Neural cell (in vitro differentiated cells): Measurements from ENCODE around the gene PLCL1. TPM values are rescaled to one million over a fixed set of nuclear protein-coding genes. Genes with fewer than 3 reads are reported as not detected.
A peak's percentile ranks its signal among the peaks of the same experiment; 100 is the strongest.

ENCODE experiments used
- H2AFZ ChIP-seq: fragments of 200-600, 300-800 bp; sonication (generic), shearing (Covaris generic); 2 replicates; pipeline ENCODE4 v1.6.0; 2014; ENCODE audit warnings: low read depth, mild to moderate bottlenecking, antibody characterized with exemption, low read length, moderate library complexity
- H3F3A ChIP-seq: fragments of 200-600 bp; shearing (Covaris generic); 2 replicates; pipeline ENCODE4 v1.6.1; 2016; ENCODE audit warnings: mild to moderate bottlenecking, moderate library complexity, mixed read lengths, antibody characterized with exemption, low read length; ENCODE audit not compliant: insufficient read depth, poor library complexity, severe bottlenecking
- H3K27ac ChIP-seq: fragments of 200-600, 300-800 bp; sonication (generic), shearing (Covaris generic); 2 replicates; pipeline ENCODE4 v1.5.1; 2014; ENCODE audit warnings: mild to moderate bottlenecking, low read length, moderate library complexity
- H3K27me3 ChIP-seq: fragments of 300-800, 200-600 bp; sonication (generic), shearing (Covaris generic); 2 replicates; pipeline ENCODE4 v1.6.0; 2014; ENCODE audit warnings: mild to moderate bottlenecking, low read depth, low read length, moderate library complexity; ENCODE audit not compliant: insufficient read depth
- H3K36me3 ChIP-seq: fragments of 300-800, 200-600 bp; sonication (generic), shearing (Covaris generic); 2 replicates; pipeline ENCODE4 v1.5.1; 2014; ENCODE audit warnings: mild to moderate bottlenecking, antibody characterized with exemption, low read length, moderate library complexity; ENCODE audit not compliant: insufficient read depth
- H3K4me2 ChIP-seq: fragments of 300-800, 200-600 bp; sonication (generic), shearing (Covaris generic); 2 replicates; pipeline ENCODE4 v1.6.0; 2014; ENCODE audit warnings: mild to moderate bottlenecking, low read length
- H3K4me3 ChIP-seq: fragments of 300-800, 200-600 bp; sonication (generic), shearing (Covaris generic); 2 replicates; pipeline ENCODE4 v1.5.1; 2014; ENCODE audit warnings: mild to moderate bottlenecking, low read length, moderate library complexity
- H3K79me2 ChIP-seq: fragments of 200-600 bp; shearing (Covaris generic); replicated peaks from 2 replicates; pipeline ENCODE4 v1.6.0; 2014; ENCODE audit warnings: mild to moderate bottlenecking, low read length, moderate library complexity; ENCODE audit not compliant: insufficient read depth
- H3K9ac ChIP-seq: fragments of 300-800, 200-600 bp; sonication (generic), shearing (Covaris generic); 2 replicates; pipeline ENCODE4 v1.6.1; 2016; ENCODE audit warnings: mild to moderate bottlenecking, low read length, mixed read lengths
- H3K9me2 ChIP-seq: fragments of 200-600 bp; shearing (Covaris generic); 2 replicates; pipeline ENCODE4 v1.6.1; 2016; ENCODE audit warnings: mild to moderate bottlenecking, low read length, mixed read lengths; ENCODE audit not compliant: insufficient read depth
- H3K9me3 ChIP-seq: fragments of 200-600, 300-800 bp; sonication (generic), shearing (Covaris generic); 2 replicates; pipeline ENCODE4 v1.6.1; 2016; ENCODE audit warnings: mild to moderate bottlenecking, mixed run types, low read length, moderate library complexity, mixed read lengths
- H4K20me1 ChIP-seq: fragments of 200-600 bp; shearing (Covaris generic); 2 replicates; pipeline ENCODE4 v1.6.1; 2016; ENCODE audit warnings: mild to moderate bottlenecking, mixed run types; ENCODE audit not compliant: insufficient read depth
- EP300 ChIP-seq: fragments of 450-650 bp; conservative IDR thresholded peaks from 2 replicates; pipeline ENCODE4 v1.6.1; 2014; ENCODE audit warnings: antibody characterized with exemption, mild to moderate bottlenecking, moderate library complexity; ENCODE audit not compliant: poor library complexity, severe bottlenecking
- EZH2 ChIP-seq: fragments of 200-600, 300-800 bp; shearing (Covaris generic), sonication (generic); IDR thresholded peaks from 2 replicates; pipeline ENCODE4 v1.6.1; 2014; ENCODE audit warnings: antibody characterized with exemption, low read length, borderline replicate concordance, mild to moderate bottlenecking; ENCODE audit not compliant: insufficient read depth, poor library complexity, severe bottlenecking
- MXI1 ChIP-seq: fragments of 450-650 bp; conservative IDR thresholded peaks from 2 replicates; pipeline ENCODE4 v1.6.1; 2014; ENCODE audit warnings: antibody characterized with exemption, mild to moderate bottlenecking; ENCODE audit not compliant: poor library complexity, severe bottlenecking
- POLR2AphosphoS5 ChIP-seq: IDR thresholded peaks from 2 replicates; pipeline ENCODE4 v1.6.1; 2012
- RAD21 ChIP-seq: fragments of 450-650 bp; conservative IDR thresholded peaks from 2 replicates; pipeline ENCODE4 v1.6.1; 2014; ENCODE audit warnings: antibody characterized with exemption, mild to moderate bottlenecking, moderate library complexity
- SMC3 ChIP-seq: fragments of 450-650 bp; conservative IDR thresholded peaks from 2 replicates; pipeline ENCODE4 v1.6.1; 2014; ENCODE audit warnings: antibody characterized with exemption, mild to moderate bottlenecking, moderate library complexity; ENCODE audit not compliant: poor library complexity
- TAF1 ChIP-seq: IDR thresholded peaks from 2 replicates; pipeline ENCODE4 v1.6.1; 2012; ENCODE audit warnings: low read depth
- polyA plus RNA-seq: library from polyadenylated mRNA; depleted of rRNA; stranded (reverse); fragments of >200 nt; gene quantifications from 2 replicates; pipeline ENCODE4 v1.2.3, GENCODE V29; 2014
- TF ChIP-seq, protein P1 (sequence below): fragments of 450-650 bp; IDR thresholded peaks from 2 replicates; pipeline ENCODE4 v1.5.1; 2014; ENCODE audit warnings: antibody characterized with exemption, mild to moderate bottlenecking, moderate library complexity; ENCODE audit not compliant: poor library complexity, severe bottlenecking
- TF ChIP-seq, protein P2 (sequence below): IDR thresholded peaks from 2 replicates; pipeline ENCODE4 v1.6.1; 2012; ENCODE audit warnings: borderline replicate concordance

The PLCL1 gene
- polyA plus RNA-seq, 1 donor from 2014 or later = 6.8 TPM

DNA sequence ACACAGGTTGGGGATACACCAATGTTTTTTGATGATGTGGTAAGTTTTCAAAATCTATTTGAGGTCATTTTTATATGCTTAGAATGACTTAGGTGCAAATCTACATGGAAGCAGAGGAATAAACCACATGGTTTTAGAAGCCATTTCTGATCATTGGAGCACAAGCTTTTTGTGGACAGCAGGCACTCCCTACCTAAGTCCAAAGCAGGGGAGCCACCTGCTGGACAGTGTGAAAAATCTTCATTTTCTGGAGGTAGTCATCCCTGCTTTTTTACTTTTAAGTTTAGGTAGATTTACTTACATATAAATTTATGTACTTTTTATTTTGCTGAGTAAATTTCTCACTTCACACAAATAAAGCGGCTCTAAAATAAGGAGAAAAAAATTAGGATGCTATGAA lies 323.2 kb downstream of the PLCL1 start:
- TF ChIP-seq, protein P1, sequence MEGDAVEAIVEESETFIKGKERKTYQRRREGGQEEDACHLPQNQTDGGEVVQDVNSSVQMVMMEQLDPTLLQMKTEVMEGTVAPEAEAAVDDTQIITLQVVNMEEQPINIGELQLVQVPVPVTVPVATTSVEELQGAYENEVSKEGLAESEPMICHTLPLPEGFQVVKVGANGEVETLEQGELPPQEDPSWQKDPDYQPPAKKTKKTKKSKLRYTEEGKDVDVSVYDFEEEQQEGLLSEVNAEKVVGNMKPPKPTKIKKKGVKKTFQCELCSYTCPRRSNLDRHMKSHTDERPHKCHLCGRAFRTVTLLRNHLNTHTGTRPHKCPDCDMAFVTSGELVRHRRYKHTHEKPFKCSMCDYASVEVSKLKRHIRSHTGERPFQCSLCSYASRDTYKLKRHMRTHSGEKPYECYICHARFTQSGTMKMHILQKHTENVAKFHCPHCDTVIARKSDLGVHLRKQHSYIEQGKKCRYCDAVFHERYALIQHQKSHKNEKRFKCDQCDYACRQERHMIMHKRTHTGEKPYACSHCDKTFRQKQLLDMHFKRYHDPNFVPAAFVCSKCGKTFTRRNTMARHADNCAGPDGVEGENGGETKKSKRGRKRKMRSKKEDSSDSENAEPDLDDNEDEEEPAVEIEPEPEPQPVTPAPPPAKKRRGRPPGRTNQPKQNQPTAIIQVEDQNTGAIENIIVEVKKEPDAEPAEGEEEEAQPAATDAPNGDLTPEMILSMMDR = peak; percentile 56
- TF ChIP-seq SMC3 (peak; percentile 74), TAF1 (no peak), RAD21 (peak; percentile 65), MXI1 (no peak), EZH2 (no peak), EP300 (no peak)
- Histone ChIP-seq H3K36me3 (no peaks in the 10 kb centered on the region), H3K27me3 (no peaks in the 10 kb centered on the region), H3K9ac (no peak overlapping the region), H2AFZ (no peak overlapping the region), H3K9me3 (no peaks in the 10 kb centered on the region), H3K79me2 (no peaks in the 10 kb centered on the region), H3F3A (no peaks in the 10 kb centered on the region), H3K4me3 (no peak overlapping the region), H3K4me2 (no peak overlapping the region), H3K9me2 (no peaks in the 10 kb centered on the region), H4K20me1 (no peaks in the 10 kb centered on the region), H3K27ac (no peak overlapping the region)

DNA sequence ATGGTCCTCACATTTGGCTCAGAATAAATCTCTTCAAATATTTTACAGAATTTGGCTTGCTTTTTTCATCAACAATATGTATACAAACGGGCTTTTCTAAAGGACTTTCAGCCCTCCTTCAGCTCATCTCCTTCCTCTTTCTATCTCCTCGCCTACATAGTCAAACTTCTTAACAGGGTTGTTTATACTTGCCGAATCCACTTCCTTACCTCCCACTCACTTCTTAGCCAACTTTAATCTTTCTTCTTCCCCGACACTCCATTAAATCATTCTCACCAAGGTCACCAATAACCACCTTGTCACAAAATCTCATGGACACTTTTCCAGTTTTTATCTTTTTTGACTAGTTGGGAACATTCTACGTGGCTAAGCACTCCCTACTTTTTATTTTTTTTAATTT lies 325.2 kb downstream of the PLCL1 start:
- no peaks in the 10 kb centered on the region for H3K9me2 ChIP-seq
- no peak overlapping the region for H3K27ac ChIP-seq
- no peaks in the 10 kb centered on the region for H4K20me1 ChIP-seq
- H3K4me3 ChIP-seq = no peak overlapping the region
- H3K9me3 ChIP-seq = no peaks in the 10 kb centered on the region
- no peak overlapping the region for H3K4me2 ChIP-seq
- no peak overlapping the region for H2AFZ ChIP-seq
- H3K9ac ChIP-seq = no peak overlapping the region
- no peaks in the 10 kb centered on the region for H3K36me3 ChIP-seq
- H3K27me3 ChIP-seq = no peaks in the 10 kb centered on the region
- TF ChIP-seq EP300 (no peak), MXI1 (no peak), TAF1 (no peak), RAD21 (no peak), EZH2 (no peak), POLR2AphosphoS5 (no peak)
- TF ChIP-seq, protein P1 = no peak
- H3F3A ChIP-seq = no peaks in the 10 kb centered on the region
- H3K79me2 ChIP-seq = no peaks in the 10 kb centered on the region

DNA sequence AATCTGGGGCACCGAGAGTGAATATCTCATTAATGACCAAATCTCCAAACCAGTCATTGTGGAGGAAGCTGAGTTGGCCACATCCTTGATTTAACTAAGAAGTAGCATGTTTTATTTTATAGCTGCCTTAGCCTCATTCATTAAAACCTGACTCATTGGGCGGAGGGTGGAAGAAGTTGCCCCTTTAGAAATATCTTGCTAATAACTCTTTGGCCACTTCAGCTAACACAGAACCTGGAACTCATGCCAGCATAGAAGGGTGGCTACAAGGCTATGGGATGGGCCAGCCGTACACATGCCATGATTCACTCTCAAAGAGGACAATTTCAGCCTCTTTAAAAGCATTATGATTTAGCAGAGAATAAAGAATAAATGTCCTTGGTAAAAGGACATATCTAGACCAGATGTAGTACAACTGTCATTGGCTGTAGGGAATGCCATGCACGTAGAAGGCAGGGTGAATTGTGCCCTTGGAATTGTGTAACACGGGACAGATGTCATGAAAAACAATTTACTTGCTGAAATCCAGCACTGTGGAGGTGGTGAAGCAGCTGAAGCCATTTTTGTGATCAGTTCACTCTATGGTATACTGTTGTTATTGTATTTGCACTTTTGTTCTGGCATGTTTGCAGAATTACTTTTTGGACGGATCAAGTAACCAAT lies 330.0 kb downstream of the PLCL1 start:
- H3K27ac ChIP-seq = no peak overlapping the region

More for the DNA sequence above, 330.0 kb downstream of the PLCL1 start:
- no peak overlapping the region for H3K4me2 ChIP-seq
- H4K20me1 ChIP-seq = no peaks in the 10 kb centered on the region
- no peak for TF ChIP-seq EZH2
- no peak for TF ChIP-seq POLR2AphosphoS5
- TF ChIP-seq, protein P2, sequence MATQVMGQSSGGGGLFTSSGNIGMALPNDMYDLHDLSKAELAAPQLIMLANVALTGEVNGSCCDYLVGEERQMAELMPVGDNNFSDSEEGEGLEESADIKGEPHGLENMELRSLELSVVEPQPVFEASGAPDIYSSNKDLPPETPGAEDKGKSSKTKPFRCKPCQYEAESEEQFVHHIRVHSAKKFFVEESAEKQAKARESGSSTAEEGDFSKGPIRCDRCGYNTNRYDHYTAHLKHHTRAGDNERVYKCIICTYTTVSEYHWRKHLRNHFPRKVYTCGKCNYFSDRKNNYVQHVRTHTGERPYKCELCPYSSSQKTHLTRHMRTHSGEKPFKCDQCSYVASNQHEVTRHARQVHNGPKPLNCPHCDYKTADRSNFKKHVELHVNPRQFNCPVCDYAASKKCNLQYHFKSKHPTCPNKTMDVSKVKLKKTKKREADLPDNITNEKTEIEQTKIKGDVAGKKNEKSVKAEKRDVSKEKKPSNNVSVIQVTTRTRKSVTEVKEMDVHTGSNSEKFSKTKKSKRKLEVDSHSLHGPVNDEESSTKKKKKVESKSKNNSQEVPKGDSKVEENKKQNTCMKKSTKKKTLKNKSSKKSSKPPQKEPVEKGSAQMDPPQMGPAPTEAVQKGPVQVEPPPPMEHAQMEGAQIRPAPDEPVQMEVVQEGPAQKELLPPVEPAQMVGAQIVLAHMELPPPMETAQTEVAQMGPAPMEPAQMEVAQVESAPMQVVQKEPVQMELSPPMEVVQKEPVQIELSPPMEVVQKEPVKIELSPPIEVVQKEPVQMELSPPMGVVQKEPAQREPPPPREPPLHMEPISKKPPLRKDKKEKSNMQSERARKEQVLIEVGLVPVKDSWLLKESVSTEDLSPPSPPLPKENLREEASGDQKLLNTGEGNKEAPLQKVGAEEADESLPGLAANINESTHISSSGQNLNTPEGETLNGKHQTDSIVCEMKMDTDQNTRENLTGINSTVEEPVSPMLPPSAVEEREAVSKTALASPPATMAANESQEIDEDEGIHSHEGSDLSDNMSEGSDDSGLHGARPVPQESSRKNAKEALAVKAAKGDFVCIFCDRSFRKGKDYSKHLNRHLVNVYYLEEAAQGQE = no peak
- no peak for TF ChIP-seq MXI1
- TF ChIP-seq EP300 = no peak
- no peak for TF ChIP-seq SMC3
- TF ChIP-seq, protein P1 = no peak
- TF ChIP-seq TAF1 = no peak
- no peak for TF ChIP-seq RAD21
- no peaks in the 10 kb centered on the region for H3K9me3 ChIP-seq
- no peaks in the 10 kb centered on the region for H3K79me2 ChIP-seq
- H3K9me2 ChIP-seq = no peaks in the 10 kb centered on the region
- no peaks in the 10 kb centered on the region for H3K27me3 ChIP-seq
- no peaks in the 10 kb centered on the region for H3K36me3 ChIP-seq
- H3K4me3 ChIP-seq = no peak overlapping the region
- no peak overlapping the region for H2AFZ ChIP-seq
- H3F3A ChIP-seq = no peaks in the 10 kb centered on the region
- no peak overlapping the region for H3K9ac ChIP-seq
